HL-60 (cell line): ENCODE data around the gene BTBD7.

ENCODE experiments used
- GABPA ChIP-seq: IDR thresholded peaks from 2 replicates; pipeline ENCODE4 v1.6.1; 2012; ENCODE audit warnings: low read depth
- POLR2AphosphoS5 ChIP-seq: IDR thresholded peaks from 2 replicates; pipeline ENCODE4 v1.6.1; 2012; ENCODE audit warnings: low read depth
- SPI1 ChIP-seq: IDR thresholded peaks from 2 replicates; pipeline ENCODE4 v1.6.1; 2012; ENCODE audit warnings: low read depth, mild to moderate bottlenecking, borderline replicate concordance
- TF ChIP-seq, protein P1 (sequence below): IDR thresholded peaks from one replicate; pipeline ENCODE4 v1.5.1; 2011; ENCODE audit warnings: low read length, control low read depth, inconsistent platforms; ENCODE audit not compliant: insufficient read depth
- TF ChIP-seq, protein P2 (sequence below): IDR thresholded peaks from 2 replicates; pipeline ENCODE4 v1.6.1; 2012; ENCODE audit warnings: low read depth; ENCODE audit not compliant: insufficient replicate concordance

- TF ChIP-seq, protein P1, sequence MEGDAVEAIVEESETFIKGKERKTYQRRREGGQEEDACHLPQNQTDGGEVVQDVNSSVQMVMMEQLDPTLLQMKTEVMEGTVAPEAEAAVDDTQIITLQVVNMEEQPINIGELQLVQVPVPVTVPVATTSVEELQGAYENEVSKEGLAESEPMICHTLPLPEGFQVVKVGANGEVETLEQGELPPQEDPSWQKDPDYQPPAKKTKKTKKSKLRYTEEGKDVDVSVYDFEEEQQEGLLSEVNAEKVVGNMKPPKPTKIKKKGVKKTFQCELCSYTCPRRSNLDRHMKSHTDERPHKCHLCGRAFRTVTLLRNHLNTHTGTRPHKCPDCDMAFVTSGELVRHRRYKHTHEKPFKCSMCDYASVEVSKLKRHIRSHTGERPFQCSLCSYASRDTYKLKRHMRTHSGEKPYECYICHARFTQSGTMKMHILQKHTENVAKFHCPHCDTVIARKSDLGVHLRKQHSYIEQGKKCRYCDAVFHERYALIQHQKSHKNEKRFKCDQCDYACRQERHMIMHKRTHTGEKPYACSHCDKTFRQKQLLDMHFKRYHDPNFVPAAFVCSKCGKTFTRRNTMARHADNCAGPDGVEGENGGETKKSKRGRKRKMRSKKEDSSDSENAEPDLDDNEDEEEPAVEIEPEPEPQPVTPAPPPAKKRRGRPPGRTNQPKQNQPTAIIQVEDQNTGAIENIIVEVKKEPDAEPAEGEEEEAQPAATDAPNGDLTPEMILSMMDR, result no peak
- TF ChIP-seq, protein P2, sequence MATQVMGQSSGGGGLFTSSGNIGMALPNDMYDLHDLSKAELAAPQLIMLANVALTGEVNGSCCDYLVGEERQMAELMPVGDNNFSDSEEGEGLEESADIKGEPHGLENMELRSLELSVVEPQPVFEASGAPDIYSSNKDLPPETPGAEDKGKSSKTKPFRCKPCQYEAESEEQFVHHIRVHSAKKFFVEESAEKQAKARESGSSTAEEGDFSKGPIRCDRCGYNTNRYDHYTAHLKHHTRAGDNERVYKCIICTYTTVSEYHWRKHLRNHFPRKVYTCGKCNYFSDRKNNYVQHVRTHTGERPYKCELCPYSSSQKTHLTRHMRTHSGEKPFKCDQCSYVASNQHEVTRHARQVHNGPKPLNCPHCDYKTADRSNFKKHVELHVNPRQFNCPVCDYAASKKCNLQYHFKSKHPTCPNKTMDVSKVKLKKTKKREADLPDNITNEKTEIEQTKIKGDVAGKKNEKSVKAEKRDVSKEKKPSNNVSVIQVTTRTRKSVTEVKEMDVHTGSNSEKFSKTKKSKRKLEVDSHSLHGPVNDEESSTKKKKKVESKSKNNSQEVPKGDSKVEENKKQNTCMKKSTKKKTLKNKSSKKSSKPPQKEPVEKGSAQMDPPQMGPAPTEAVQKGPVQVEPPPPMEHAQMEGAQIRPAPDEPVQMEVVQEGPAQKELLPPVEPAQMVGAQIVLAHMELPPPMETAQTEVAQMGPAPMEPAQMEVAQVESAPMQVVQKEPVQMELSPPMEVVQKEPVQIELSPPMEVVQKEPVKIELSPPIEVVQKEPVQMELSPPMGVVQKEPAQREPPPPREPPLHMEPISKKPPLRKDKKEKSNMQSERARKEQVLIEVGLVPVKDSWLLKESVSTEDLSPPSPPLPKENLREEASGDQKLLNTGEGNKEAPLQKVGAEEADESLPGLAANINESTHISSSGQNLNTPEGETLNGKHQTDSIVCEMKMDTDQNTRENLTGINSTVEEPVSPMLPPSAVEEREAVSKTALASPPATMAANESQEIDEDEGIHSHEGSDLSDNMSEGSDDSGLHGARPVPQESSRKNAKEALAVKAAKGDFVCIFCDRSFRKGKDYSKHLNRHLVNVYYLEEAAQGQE, result no peak
- TF ChIP-seq POLR2AphosphoS5 (no peak), SPI1 (no peak), GABPA (no peak)
Measured at GRCh38 chr14:93303659-93304058, 29.2 kb downstream of the BTBD7 start.
